GM12878 (cell line): Measurements from ENCODE around the gene RUFY4. TPM values are rescaled to one million over a fixed set of nuclear protein-coding genes. Genes with fewer than 3 reads are reported as not detected.
"Not testable (repeated sequence)": the region's sequence is repeated elsewhere in the genome, so short reads cannot be mapped to it uniquely, and the experiment has no call there.

Source experiments
- ATAC-seq: fragments of 200-7000 bp; cut with Tn5 transposase; 3 replicates; pipeline ENCODE4 v1.9.1; 2020; ENCODE audit warnings: mild to moderate bottlenecking, moderate library complexity
- BruUV-seq: library from RNA; stranded (reverse); fragments of 400-500 nt; replicated peaks from 2 replicates; lab custom pipeline; 2021; lab: Mats Ljungman, UMichigan
- CTCF ChIA-PET: fragments of 300-600 bp; sonication (Branson Sonifier 250); formaldehyde crosslinking; extraction: SDS; loops from one replicate; lab custom pipeline; 2021; ENCODE audit warnings: inconsistent platforms; lab: Yijun Ruan, JAX
- POLR2A ChIA-PET: fragments of 350-600 bp; formaldehyde crosslinking; extraction: SDS; loops from one replicate; lab custom pipeline; 2021; ENCODE audit warnings: inconsistent platforms; lab: Charles Lee
- RAD21 ChIA-PET: fragments of 300-600 bp; sonication (Branson Sonifier 250); formaldehyde crosslinking; loops from one replicate; lab custom pipeline; 2023; ENCODE audit warnings: antibody characterized with exemption; ENCODE audit not compliant: unreplicated experiment; lab: Charles Lee
- SMC1A ChIA-PET: fragments of 300-600 bp; sonication (Branson Sonifier 250); formaldehyde crosslinking; loops from one replicate; lab custom pipeline; 2023; ENCODE audit not compliant: unreplicated experiment, uncharacterized antibody; lab: Charles Lee
- DNase-seq: peaks from one replicate; pipeline ENCODE4 v3.0.0-alpha.2; 2011; ENCODE audit warnings: low read depth, low spot score
- FAIRE-seq: peaks from 3 replicates; lab custom pipeline; 2011; peaks lifted over from hg19 to GRCh38; lab: Jason Lieb, UNC
- H2AFZ ChIP-seq: 2 replicates; pipeline ENCODE4 v1.6.0; 2011; ENCODE audit warnings: low read depth, low read length, control low read depth; ENCODE audit not compliant: control insufficient read depth
- H3K27ac ChIP-seq: 2 replicates; pipeline ENCODE4 v1.5.1; 2011; ENCODE audit warnings: control low read depth; ENCODE audit not compliant: control insufficient read depth, insufficient read depth
- H3K27me3 ChIP-seq, 2 experiments: replicated peaks in 1 of 2; 2 replicates each; pipeline versions ENCODE4 v1.6.0 to v1.6.1; 2011; ENCODE audit warnings: low read length in 1 of 2; ENCODE audit not compliant: control insufficient read depth in 2 of 2, insufficient read depth in 2 of 2
- H3K36me3 ChIP-seq, 2 experiments: 2 replicates each; pipeline ENCODE4 v1.5.1; 2011; ENCODE audit warnings: low read length in 1 of 2; ENCODE audit not compliant: control insufficient read depth in 2 of 2, insufficient read depth in 2 of 2
- H3K4me1 ChIP-seq: 2 replicates; pipeline ENCODE4 v1.6.1; 2011; ENCODE audit warnings: mild to moderate bottlenecking, low read length, moderate library complexity, mixed read lengths; ENCODE audit not compliant: control insufficient read depth, insufficient read depth
- H3K4me2 ChIP-seq: 2 replicates; pipeline ENCODE4 v1.6.0; 2011; ENCODE audit warnings: control low read depth; ENCODE audit not compliant: control insufficient read depth, insufficient read depth
- H3K4me3 ChIP-seq: fragments of 200-600 bp; sonication (generic); 2 replicates; pipeline ENCODE4 v1.5.1; 2016
- H3K79me2 ChIP-seq: 2 replicates; pipeline ENCODE4 v1.6.0; 2011; ENCODE audit warnings: low read length; ENCODE audit not compliant: control insufficient read depth, insufficient read depth
- H3K9ac ChIP-seq: 2 replicates; pipeline ENCODE4 v1.8.0; 2011; ENCODE audit warnings: low read length, control low read depth, mixed read lengths; ENCODE audit not compliant: control insufficient read depth, insufficient read depth
- H3K9me3 ChIP-seq: replicated peaks from 3 replicates; pipeline ENCODE4 v1.5.1; 2011; ENCODE audit warnings: mild to moderate bottlenecking, low read length; ENCODE audit not compliant: control insufficient read depth, insufficient read depth
- H4K20me1 ChIP-seq: 2 replicates; pipeline ENCODE4 v1.6.0; 2011; ENCODE audit not compliant: control insufficient read depth, insufficient read depth
- FOXK2 ChIP-seq: fragments of 450-650 bp; IDR thresholded peaks from 2 replicates; pipeline ENCODE4 v1.6.1; 2017; ENCODE audit warnings: mild to moderate bottlenecking, moderate library complexity
- JUND ChIP-seq: IDR thresholded peaks from 2 replicates; pipeline ENCODE4 v1.6.1; 2012; ENCODE audit warnings: low read depth, mild to moderate bottlenecking, low read length, improper control_type of control experiment, moderate library complexity
- WGBS: methylation state at CpG from one replicate; pipeline ENCODE4 v1.1.6; 2016; ENCODE audit warnings: low lambda C conversion rate; ENCODE audit not compliant: insufficient replicate concordance, insufficient coverage; ENCODE audit errors: missing lambda C conversion rate; 5-methylcytosine and 5-hydroxymethylcytosine counted together
- in situ Hi-C: fragments of 300-500 bp; cut with MboI; formaldehyde crosslinking; loops from 9 replicates; pipeline ENCODE4 v1.14.3; 2018; ENCODE audit warnings: mixed read lengths
- intact Hi-C: fragments of 100-400 bp; cut with micrococcal nuclease; formaldehyde crosslinking; loops from one replicate; pipeline ENCODE4 v1.14.2; 2022; ENCODE audit not compliant: unreplicated experiment
- polyA plus RNA-seq, 11 experiments: library from polyadenylated mRNA; depleted of rRNA in 4 of 11; unstranded in 6 of 11; stranded (reverse) in 5 of 11; fragments of >200 nt; fragmentation: Nextera tagmentation in 4 of 11; fragmentation: Illumina TruSeq in 1 of 11; extraction: Ambion mirVana in 4 of 11; extraction: Trizol in 1 of 11; gene quantifications; 1 replicate in 1 of 11; 2 replicates in 10 of 11; pipeline versions ENCODE4 v1.2.1 to v1.2.3, GENCODE V29; 2011 to 2016; ENCODE audit warnings: inconsistent platforms in 2 of 11, missing spikeins in 2 of 11, low read depth in 1 of 11
- total RNA-seq, 4 experiments: library from RNA; depleted of rRNA in 3 of 4; stranded (reverse); fragments of >200 nt in 3 of 4; fragmentation: Illumina TruSeq in 1 of 4; extraction: Trizol in 1 of 4; gene quantifications; 2 replicates each; pipeline versions ENCODE4 v1.2.1 to v1.2.3, GENCODE V29; 2013 to 2021

The RUFY4 gene
- total and polyA plus RNA-seq, 10 of the 15 experiments (the other 5 are each of a cell fraction or from before 2014, with no cell fraction given), result 0.05 to 2.7 (median 0.90) TPM

GRCh38 chr2:218043701-218044109 is 25.3 kb upstream of the RUFY4 start:
- Histone ChIP-seq H2AFZ (no peak overlapping the region), H3K4me3 (no peak overlapping the region), H3K9ac (no peak overlapping the region), H3K27me3 (no peaks in the 10 kb centered on the region), H3K4me1 (peaks cover 36% of the 10 kb centered on the region; the same call in 1 of the 2 replicates), H3K27ac (no peak overlapping the region), H3K36me3 (no peaks in the 10 kb centered on the region), H3K9me3 (peaks cover 19% of the 10 kb centered on the region)
- no TSS peak for BruUV-seq
- in situ Hi-C loops, result no loop called here
- DNase-seq, result no peak
- POLR2A ChIA-PET, result interaction anchor here (1.0 kb wide), 1 partner anchor 266 kb away, joined by 3 read pairs; no protein-coding TSS in a partner anchor
- 68% methylated on average over 5 of the region's 5 CpGs for WGBS
- TF ChIP-seq FOXK2 (no peak), JUND (no peak)
- TF ChIP-seq, all 136 proteins: peak for 0
- intact Hi-C loops, result no loop called here
- CTCF ChIA-PET, result interaction anchor here (1.1 to 3.1 kb wide), 2 partner anchors 8 to 258 kb away, joined by 3 to 13 read pairs; no protein-coding TSS in a partner anchor
- FAIRE-seq (no peak), ATAC-seq (no peak)
- H3K79me2 ChIP-seq, result no peaks in the 10 kb centered on the region
- no peaks in the 10 kb centered on the region for H4K20me1 ChIP-seq
- SMC1A ChIA-PET, result no interaction called here
- no peak overlapping the region for H3K4me2 ChIP-seq
- RAD21 ChIA-PET, result no interaction called here

- SMC1A ChIA-PET, intact Hi-C loops, H2AFZ ChIP-seq, in situ Hi-C loops, BruUV-seq, FAIRE-seq, H3K79me2 ChIP-seq, H3K36me3 ChIP-seq, H3K27ac ChIP-seq, H3K27me3 ChIP-seq, H3K4me3 ChIP-seq, RAD21 ChIA-PET, H3K9ac ChIP-seq, ATAC-seq, DNase-seq, H4K20me1 ChIP-seq, H3K4me2 ChIP-seq: not testable (repeated sequence)
- Histone ChIP-seq H3K9me3 (peaks cover 23% of the 10 kb centered on the region), H3K4me1 (peaks cover 28% of the 10 kb centered on the region; the same call in 1 of the 2 replicates)
- POLR2A ChIA-PET, result interaction anchor here (1.5 kb wide), 1 partner anchor 9 kb away, joined by 3 read pairs; no protein-coding TSS in a partner anchor
- CTCF ChIA-PET, result interaction anchor here (0.9 to 3.1 kb wide), 3 partner anchors 9 to 258 kb away, joined by 3 to 13 read pairs (median 3); no protein-coding TSS in a partner anchor
- WGBS, result 53% methylated on average over 1 of the region's 1 CpG
Observed at GRCh38 chr2:218044599-218044998, 24.5 kb upstream of the RUFY4 start.
